ENCODE measurements around the gene SFTA2.

DNA sequence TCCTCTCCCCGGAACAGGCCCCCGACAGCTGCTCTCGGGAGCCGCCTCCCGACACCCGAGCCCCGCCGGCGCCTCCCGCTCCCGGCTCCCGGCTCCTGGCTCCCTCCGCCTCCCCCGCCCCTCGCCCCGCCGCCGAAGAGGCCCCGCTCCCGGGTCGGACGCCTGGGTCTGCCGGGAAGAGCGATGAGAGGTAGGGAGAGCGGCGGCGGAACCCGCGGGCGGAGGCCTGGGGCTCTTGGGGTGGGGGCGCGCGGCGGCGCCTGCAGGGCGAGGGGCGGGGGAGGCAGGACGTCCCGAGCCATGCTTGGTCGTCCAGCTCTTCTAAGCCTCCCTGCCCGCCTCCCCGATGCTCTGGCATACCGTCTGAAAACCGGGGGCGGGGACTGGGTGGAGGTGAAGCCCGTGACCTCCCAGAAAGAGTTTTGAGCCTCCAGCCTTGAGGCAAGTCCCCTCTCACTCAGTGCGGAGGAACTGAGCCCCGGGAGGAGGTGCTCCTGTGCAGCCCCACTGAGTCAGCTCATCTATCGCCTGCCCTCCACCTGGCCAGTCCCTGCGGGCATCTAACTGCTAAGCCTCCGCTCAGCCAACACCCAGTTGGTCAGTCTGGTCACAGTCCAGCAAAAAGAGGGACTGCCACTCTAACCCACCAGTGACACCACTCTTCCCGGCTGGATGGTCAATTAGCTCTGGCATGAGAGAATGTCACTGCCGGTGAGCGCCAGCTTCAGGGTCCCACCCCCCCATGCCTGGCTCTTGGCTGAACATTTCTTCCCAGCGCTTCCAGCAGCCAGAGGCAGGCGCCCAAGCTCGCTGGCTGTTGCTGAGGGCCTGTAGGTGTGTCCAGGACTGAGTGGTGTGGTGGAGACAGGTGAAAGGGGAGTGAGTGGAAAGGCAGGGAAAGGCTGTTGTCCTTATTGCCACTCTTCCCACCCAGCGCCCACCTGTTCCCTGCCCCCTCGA, 47.2 kb downstream of the SFTA2 start:
- TF ChIP-seq POLR2AphosphoS5 (IDR thresholded peaks at IDR 0.05; ENCODE audit: low read depth, low read length) (no peak; the same call in 1 of the 2 replicates), POLR2A (IDR thresholded peaks at IDR 0.05; ENCODE audit: borderline replicate concordance, extremely low read depth, insufficient read depth, insufficient read length) (no peak)
- TF ChIP-seq, protein P1, sequence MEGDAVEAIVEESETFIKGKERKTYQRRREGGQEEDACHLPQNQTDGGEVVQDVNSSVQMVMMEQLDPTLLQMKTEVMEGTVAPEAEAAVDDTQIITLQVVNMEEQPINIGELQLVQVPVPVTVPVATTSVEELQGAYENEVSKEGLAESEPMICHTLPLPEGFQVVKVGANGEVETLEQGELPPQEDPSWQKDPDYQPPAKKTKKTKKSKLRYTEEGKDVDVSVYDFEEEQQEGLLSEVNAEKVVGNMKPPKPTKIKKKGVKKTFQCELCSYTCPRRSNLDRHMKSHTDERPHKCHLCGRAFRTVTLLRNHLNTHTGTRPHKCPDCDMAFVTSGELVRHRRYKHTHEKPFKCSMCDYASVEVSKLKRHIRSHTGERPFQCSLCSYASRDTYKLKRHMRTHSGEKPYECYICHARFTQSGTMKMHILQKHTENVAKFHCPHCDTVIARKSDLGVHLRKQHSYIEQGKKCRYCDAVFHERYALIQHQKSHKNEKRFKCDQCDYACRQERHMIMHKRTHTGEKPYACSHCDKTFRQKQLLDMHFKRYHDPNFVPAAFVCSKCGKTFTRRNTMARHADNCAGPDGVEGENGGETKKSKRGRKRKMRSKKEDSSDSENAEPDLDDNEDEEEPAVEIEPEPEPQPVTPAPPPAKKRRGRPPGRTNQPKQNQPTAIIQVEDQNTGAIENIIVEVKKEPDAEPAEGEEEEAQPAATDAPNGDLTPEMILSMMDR (IDR thresholded peaks at IDR 0.05 in 2 of 3, conservative IDR thresholded peaks at IDR 0.05 in 1 of 3; ENCODE audit: borderline replicate concordance in 1 of 3, insufficient read depth in 1 of 3, low read depth in 2 of 3, low read length in 2 of 3) = no peak
